GM08714 (cell line): ENCODE measurements around the gene ANKLE1.

Source experiments
- H3K4me3 ChIP-seq: fragments of 200-500 bp; sonication (Bioruptor generic); 2 replicates; pipeline ENCODE4 v1.5.1; 2014; ENCODE audit warnings: mild to moderate bottlenecking, low read length, inconsistent platforms
- ZNF274 ChIP-seq: IDR thresholded peaks from 2 replicates; pipeline ENCODE4 v1.6.1; 2012; ENCODE audit warnings: mild to moderate bottlenecking, low read depth, low read length

ANKLE1 gene

DNA sequence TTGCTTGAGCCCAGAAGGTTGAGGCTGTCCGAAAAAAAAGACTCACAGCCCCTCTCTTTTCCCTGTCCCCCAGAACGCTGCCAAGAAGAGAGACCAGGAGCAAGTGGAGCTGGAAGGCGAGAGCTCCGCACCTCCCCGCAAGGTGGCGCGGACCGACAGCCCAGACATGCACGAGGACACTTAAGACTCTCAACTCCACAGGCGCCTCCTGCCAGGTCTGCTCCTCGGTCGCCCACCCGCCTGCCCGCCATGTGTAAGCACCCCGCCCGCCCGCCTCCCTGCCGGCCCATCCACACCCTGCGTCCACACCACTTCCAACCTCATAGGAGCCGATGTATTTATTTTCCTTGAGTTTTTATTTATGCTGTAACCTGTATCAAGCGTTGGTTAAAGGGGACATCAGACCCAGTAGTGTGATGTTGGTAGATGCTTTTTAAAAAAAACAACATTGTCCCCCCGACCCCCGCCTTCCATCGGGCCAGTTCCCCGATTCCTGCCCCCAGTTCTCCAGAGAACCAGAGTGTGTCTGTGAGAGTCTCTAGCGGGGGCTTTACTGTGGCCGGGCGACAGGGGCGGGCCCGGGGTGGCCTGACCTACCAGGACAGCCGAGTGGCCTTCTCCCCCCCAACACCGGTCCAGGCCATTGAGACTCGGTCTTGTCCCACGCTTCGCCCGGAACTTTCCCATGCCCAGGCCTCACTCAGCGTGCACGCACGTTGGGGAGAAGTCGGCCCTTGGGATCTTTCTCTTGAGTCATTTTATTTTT lies 38.0 kb downstream of the ANKLE1 start:
- no peak for TF ChIP-seq ZNF274

DNA sequence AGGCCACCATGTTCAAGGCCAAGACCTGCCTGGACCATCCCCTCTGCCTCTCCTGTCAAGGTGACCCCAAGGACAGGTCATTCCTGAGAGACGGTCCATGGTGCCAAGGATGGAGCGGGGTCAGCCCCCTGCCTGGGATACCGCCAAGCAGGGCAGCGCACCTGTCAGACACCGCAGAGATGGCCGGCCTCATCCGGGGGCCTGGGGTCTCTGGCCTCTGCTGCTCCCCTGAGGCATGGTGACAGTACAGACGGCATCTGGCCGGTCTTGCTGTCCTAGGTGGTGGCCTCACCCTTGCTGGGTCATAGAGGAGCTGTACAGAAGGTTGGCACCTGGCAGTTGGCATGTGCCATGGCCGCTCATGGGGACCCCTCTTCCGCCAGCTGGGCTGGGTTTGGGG lies 38.7 kb downstream of the ANKLE1 start:
- no peak for TF ChIP-seq ZNF274
- no peak overlapping the region for H3K4me3 ChIP-seq

More for the DNA sequence above, 38.0 kb downstream of the ANKLE1 start:
- H3K4me3 ChIP-seq: no peak overlapping the region

DNA sequence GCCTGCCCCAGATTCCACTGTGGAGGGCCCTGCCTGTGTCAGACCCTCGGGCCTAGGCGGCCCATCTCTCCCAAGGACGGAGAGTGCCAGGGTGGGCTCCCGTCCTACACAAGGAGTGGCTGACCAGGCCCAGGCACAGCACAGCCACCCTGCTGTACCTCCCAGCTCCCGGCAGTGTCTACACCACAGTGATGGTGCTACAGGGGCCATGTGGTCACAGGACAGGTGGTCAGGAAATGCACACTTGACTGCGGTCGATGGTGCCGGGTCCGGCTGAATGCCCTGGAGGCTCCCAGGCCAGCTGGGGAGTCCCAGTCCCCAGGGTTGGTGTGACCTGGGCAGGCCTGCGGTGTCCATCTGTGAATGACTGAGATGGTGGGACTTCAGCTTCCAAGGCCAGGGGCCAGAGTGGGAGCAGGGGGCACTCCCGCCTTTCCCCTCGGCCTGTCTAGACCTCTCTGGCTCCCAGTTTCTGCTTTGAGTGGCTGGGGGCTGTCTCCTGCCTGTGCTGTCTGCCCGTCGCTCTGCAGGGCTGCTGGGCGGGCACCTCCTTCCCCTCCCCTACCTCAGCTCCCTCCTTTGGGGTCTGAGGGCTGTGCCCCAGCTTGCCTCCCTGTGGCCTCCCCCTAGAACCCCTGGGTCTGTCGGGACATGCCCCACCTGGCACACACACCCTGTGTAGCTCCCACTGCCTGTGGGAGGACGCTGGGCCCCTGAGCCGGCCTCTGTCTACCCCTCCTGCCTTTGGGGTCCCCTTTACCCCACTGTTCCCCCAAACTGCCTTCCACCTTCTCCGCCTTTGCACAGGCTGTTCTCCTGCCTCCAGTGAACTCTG lies 40.2 kb downstream of the ANKLE1 start:
- no peak overlapping the region for H3K4me3 ChIP-seq
- no peak for TF ChIP-seq ZNF274

DNA sequence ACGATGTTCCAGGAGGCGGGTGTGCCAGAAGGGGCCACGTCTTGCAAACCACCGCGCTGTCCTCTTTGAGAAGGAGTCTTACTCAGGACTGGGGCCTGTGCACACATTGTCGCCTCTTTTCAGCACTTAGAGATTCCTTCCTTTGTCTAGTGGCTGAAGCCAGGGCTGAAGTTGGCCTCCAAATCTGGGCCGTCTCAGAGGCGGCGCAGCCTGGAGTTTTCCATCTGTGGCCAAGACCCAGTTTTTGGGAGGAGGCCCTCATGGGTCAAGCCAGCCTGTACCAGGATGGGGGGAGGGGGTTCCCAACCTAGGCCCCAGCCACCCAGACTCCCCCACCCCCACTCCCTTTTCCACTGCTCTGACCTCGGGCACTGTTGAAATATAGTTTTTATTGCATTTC lies 41.2 kb downstream of the ANKLE1 start:
- no peak overlapping the region for H3K4me3 ChIP-seq
- TF ChIP-seq ZNF274: no peak

DNA sequence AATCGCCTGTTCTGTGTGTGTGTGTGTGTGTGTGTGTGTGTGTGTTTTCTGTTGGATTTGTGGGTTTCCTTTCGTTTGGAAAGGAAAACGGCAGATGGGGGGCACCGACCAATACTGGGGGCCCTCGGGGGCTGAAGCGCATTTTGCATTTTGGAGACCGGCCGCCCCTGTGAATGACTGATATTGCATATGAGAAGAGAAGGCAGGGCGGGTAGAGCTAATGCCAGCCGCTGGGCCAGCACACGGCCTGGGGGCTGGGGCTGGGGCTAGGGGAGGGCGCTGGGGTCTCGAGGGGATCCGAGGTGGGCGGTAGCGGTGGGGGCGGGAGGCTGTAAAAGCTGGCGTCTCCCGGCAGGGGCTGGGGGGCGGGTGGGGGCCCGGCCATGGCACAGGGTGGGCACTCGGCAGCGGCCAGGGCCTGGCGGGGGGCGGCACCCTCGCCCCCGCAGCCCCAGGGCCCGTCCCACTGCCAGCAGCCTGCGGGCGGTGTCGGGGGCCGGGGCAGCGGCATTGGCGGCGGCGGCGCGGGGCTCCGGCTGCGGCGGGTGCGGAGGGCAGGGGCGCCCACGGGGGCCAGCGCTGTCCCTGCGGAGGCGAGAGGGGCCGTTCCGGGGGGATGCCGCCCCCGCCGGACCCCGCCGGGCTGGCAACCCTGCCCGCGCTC lies 41.7 kb downstream of the ANKLE1 start:
- H3K4me3 ChIP-seq: no peak overlapping the region
- TF ChIP-seq ZNF274: no peak

DNA sequence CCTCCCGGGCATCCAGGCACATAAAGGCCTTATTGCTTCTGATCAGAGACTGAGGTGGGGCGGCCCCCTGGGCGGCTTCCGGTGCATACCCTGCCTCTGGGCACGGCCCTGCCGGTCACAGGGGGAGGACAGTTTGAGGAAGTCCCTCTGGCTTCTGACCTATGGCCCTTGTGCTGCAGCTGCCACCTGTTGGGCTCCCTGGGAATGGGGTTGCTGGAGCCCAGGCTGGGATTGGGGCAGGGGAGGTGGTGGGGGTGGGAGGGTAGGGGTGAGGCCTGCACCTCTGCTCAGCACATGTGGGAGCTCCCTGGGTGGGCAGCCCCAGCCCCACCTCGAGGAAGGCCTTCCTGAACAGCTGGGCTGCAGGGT lies 42.2 kb downstream of the ANKLE1 start:
- no peak overlapping the region for H3K4me3 ChIP-seq
- no peak for TF ChIP-seq ZNF274

DNA sequence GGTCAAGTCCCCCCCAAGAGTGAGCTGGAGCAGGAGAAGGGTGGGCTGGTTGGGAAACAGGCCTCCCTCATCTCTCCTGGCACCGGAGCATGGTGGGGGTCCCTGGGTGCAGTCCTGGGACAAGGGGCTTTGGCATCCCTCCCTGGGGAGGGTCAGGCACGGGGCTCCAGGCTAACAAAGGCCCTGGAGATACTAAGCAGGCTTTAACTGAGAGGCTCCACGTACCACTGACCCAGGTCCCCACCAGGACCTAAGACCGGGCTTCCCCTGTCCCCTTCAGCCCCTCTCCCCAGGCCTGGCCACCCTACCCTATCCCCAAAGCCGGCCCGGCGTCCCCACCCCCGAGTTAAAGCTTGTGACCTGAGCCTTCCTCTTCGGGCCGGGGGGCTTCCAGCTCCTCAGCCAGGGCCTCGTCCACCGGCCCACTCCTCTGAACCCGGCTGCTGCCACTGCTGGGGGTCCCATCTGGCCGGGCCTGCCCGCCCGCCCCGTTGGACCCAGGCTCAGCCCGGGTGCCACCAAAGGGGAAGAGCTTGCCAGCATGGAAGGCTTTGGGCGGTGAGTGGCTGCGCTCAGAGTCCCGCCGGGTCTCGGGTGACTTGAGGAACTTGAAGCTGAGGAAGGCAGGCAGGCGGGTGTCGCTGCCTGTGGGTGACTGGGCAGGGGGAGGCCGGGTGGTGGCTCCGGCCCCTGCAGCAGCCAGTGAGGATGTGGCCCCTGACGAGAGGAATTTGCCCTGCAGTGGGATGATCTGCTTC lies 42.8 kb downstream of the ANKLE1 start:
- TF ChIP-seq ZNF274: no peak
- H3K4me3 ChIP-seq: no peak overlapping the region

DNA sequence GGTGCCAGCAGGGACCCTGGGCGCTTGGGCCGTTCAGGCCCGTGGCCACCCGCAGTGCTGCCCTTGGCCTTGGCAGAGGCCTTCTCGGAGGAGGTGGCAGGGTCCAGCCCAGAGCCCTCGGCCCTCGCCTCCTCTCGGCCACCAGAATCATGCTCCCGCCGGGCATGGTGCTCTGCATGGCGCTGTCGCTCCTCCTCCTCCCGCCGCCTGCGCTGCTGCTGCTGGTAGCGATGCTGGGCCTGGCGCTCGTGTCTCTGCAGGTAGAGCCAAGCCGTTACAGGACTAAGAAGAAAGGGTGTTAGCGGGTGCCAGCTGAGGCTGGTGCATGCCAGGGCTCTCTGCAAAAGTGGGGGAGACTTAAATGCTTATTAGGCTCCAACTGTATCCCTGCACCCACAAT lies 43.4 kb downstream of the ANKLE1 start:
- no peak for TF ChIP-seq ZNF274
- H3K4me3 ChIP-seq: no peak overlapping the region

DNA sequence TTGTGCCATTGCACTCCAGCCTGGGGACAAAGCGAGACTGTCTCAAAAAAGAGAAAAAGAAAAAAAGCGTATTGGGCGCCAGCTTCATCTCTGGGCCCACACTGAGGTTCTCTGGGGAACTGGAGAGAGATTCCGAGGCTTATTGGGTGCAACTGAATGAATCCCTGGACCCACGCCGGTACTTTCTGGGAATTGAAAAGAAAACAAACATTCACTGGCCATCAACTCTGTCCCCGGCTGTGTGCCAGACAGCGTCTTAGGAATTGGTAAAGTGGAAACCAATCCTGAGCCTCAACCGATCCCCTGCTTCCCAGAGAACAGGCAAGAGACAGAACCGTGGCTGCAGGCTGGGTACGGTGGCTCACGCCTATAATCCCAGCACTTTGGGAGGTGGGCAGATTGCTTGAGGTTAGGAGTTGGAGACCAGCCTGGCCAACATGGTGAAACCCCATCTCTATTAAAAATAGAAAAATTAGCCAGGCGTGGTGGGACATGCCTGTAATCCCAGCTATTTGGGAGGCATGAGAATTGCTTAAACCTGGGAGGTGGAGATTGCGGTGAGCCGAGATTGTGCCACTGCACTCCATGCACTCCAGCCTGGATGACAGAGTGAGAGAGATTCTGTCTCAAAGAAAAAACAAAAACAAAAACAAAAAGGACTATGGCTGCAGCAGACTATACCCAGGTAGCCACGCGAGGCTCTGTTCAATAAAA lies 44.3 kb downstream of the ANKLE1 start:
- no peak for TF ChIP-seq ZNF274
- no peak overlapping the region for H3K4me3 ChIP-seq

DNA sequence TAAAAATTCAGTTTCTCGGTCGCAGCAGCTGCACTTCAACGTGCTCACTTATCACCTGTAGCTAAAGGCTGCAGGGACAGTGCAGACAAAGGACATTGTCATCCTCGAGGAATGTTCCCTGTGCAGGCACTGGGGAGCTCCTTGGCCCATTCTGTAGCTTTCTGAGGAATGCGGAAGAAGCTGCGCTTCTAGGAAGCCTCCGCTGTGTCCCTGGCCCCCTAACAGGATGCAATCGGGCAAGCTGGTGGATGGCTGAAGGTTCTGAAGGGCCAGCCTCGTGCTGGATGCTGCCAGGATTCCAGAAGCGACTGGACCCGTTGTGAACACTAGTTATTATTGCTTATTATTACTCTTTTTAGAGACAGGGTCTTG lies 44.9 kb downstream of the ANKLE1 start:
- TF ChIP-seq ZNF274: no peak
- no peak overlapping the region for H3K4me3 ChIP-seq

DNA sequence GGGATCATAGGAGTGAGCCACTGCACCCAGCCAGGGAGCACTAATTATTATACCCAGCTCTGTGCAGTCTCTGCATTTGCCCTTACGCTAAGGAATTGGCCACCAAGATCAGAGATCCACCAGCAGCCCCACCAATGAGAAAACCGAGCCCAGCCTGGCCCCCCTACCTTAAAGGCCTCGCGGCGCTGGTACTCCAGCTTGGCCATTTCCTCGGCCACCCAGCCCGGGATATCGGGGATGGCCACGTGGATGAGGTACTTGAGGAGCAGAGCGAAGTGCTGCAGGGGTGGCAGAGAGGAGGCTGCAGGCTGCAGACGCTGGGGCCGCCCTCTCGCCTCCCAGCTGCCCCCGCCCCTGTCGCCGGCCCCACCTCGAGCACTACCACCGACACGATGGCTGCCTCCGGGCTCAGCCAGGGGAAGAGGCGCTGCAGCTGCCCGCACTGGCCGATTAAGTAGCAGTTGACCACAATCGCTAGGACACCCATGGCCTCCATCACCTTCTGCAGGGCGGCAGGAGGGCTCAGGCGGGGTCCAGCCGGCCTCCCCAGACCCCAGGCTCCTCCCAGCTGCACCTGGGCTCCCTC lies 45.5 kb downstream of the ANKLE1 start:
- no peak overlapping the region for H3K4me3 ChIP-seq
- no peak for TF ChIP-seq ZNF274

DNA sequence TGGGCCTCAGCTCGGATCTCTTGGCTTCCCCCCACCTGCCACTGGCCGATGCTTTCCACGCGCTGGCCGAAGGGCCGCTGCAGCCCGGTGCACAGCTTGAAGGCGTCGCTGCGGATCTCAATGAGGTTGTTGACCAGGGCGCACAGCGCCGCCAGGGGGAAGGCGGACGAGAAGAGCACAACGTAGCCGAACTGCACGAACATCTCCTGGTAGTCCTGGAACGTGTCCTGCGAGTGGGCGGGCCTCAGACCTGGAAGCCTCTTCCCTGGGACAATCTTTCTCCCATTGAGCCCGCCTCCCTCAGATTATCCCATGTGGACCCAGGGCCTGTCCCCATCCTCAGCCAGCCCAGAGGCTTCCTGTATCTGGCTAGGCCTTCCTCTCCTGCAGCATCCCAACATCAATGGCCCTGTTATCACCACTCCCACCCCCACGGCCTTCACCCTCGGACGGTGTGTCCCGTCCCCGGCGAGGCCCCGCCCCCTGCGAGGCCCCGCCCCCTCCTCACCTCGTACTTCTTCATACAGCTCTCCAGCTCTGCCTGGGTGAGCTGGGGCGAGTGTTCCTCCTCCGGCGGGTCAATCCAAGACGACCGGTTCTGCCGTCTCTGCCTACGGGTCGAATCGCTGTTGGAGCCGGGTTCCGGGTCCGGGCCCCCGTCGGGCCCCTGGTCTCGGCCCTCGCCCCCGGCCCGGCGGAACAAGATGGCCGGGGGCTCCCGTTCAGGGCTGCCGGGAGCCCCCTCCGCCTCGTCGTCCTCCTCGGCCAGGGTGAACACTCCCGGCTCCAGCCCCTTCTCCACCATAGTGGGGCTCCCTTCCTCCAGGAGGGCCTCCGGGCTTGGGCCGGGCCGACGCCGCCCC lies 46.2 kb downstream of the ANKLE1 start:
- no peak for TF ChIP-seq ZNF274

More for the DNA sequence above, 46.2 kb downstream of the ANKLE1 start:
- H3K4me3 ChIP-seq: peak overlapping the region; percentile 18; the same call in 1 of the 2 replicates
